GM19099 (cell line): ENCODE measurements around the gene UHMK1.

ENCODE experiments used
- POLR2A ChIP-seq: IDR thresholded peaks from 3 replicates; pipeline ENCODE4 v1.6.1; 2011; ENCODE audit warnings: low read depth; ENCODE audit not compliant: insufficient read length; ENCODE audit errors: extremely low read depth

The UHMK1 gene

GRCh38 chr1:162502077-162502476 is 4.5 kb downstream of the UHMK1 start:
- TF ChIP-seq POLR2A = no peak

DNA sequence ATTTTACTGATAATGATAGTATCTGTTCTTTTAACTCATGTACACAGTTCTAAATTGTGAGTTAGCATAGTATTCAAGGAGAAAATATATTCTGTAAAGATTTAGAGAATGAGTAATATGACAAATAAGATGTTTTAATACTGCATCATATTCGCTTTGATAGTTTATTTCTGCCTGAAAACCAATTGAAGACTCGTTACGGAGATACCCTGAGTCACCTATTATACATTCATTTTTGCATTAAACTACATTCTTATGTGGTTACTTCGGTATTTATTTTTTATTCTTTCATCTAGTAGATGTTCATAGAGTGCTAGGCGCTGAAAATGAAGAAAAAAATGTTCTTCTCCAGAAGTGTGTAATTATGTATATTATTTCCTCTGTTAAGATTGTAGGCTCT is 5.3 kb downstream of the UHMK1 start:
- no peak for TF ChIP-seq POLR2A

GRCh38 chr1:162527314-162527713 is 29.7 kb downstream of the UHMK1 start:
- no peak for TF ChIP-seq POLR2A

- TF ChIP-seq POLR2A = no peak
These were observed 32.8 kb downstream of the UHMK1 start for GRCh38 chr1:162530307-162530987.

GRCh38 chr1:162530988-162531319 is 33.3 kb downstream of the UHMK1 start:
- no peak for TF ChIP-seq POLR2A

DNA sequence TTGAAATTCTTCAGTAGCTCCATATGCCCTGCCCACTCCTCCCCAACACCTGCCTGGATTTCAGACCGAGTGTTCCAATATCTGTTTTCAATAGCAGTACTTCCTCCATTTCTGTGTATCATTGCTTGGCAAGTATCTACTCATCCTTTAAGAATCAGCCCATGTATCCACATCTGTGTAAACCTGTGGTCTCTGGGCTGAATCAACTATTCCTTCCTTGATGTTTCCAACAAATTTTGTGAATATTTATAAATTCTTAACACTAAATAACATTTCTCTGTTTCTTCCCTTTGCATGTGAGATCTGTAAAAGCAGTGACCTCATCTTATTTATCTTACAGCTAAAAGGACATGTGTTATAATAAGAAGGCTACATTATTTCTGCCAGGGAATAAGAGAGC is 37.9 kb downstream of the UHMK1 start:
- TF ChIP-seq POLR2A = no peak

DNA sequence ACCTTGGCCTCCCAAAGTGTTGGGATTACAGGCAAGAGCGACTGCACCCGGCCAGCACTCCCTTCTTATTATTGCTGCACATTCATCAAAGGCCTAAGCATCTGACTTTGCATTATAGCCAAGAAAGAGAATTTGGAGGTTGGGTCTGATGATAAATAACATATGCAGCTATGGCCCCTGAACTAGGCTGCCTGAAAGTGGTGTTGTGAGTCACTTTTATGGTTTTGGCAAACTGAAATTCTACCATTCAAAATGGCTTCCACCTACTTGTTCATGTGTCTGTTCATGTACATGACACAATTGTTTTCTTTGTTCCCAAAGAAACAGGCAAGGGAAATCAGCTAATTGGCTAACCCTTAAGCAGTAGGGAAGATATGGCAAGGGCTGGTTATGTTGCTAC is 38.9 kb downstream of the UHMK1 start:
- no peak for TF ChIP-seq POLR2A

DNA sequence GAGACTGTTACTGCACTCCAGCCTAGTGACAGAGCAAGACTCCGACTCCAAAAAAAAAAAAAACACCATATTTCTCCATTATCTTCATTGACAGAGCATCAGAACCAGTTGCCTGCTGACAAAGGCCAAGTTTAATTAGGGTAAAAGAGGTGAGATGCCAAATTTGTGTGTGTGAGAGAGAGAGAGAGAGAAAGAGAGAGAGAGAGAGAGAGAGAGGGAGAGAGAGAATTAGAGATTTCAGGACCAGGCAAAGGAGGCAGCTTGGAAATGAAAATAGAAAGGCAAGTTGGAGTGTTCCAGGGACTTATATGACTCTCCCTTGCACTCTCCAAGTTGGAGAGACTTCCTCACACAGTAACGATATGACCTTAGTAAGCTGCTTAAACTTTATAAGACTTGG is 39.6 kb downstream of the UHMK1 start:
- no peak for TF ChIP-seq POLR2A

DNA sequence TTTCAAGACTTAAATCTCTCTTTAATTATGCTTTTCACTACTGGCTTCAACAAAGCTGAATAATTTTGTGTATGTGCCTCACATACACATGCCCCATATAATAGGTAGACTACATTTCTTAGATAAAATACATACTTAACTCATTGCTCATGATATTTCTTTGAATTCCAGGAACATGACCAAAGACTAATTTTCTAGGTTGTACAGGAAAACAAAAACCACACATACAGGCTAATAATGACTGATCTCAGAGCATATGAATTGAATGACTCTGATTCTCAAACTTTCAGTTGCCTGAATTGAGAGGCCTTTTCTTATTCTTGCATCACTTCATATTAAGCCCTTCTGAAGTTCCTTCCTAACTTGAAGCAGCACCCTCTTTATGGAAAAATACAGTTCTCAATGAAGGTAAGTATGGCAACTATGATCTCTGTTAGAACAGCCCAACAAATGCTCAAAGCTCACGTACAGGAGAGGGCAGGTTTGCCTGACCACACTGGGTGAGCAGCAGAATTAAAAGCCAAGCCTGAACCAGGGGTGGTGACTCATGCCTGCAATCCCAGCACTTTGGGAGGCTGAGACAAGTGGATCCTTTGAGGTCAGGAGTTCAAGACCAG is 41.3 kb downstream of the UHMK1 start:
- no peak for TF ChIP-seq POLR2A

GRCh38 chr1:162541619-162542141 is 44.1 kb downstream of the UHMK1 start:
- no peak for TF ChIP-seq POLR2A

DNA sequence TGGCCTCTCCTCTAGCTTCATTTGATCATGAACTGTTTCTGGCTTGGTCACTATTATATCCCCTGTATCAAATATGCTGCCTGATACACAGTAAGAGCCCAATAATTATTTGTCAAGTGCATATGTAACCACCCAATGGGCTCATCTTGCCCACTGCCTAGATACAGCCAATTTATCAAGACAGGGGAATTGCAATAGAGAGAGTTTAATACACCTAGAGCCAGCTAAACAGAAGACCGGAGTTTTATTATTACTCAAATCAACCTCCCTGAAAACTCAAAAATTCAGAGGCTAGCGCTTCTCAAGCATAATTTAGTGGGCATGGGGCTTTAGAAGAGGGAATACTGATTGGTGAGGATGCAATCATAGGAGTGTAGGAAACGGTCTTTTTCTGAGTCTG is 45.6 kb downstream of the UHMK1 start:
- TF ChIP-seq POLR2A = no peak

DNA sequence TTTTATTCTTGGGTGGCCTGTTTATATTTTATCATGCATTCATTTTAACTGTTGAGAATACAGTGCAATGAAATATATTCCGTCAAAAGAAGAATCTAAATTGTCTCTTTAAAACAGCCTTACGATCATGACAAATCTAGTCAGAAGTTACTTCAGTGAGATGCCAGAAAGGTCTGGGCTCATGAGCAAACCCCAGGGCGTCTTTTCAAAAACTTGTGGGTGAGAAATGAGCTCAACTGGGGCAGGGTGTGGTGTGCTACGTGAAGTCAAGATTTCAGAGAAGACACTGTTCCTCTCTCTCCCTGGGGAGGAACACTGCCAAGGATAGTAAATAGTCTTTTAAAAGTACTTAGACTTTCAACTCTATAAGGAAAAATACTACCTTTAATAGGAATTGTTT is 50.6 kb downstream of the UHMK1 start:
- TF ChIP-seq POLR2A = no peak

DNA sequence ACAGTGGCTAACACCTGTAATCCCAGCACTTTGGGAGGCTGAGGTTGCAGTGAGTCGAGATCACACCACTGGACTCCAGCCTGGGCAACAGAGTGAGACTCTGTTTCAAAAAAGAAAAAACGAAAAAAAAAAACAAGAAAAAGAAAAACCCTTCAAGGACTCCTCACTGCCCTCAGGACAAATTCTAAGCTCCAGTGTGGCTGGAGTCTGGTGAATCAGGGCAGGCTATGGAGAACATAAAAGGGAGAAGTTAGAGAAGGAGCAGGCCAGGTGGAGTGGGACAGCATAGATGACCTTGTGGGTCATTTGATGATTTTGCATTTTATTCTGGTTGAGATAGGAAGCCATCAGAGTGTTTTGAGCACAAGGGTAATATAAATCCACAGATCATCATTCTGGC is 51.4 kb downstream of the UHMK1 start:
- no peak for TF ChIP-seq POLR2A

GRCh38 chr1:162550925-162551324 is 53.3 kb downstream of the UHMK1 start:
- TF ChIP-seq POLR2A = no peak

DNA sequence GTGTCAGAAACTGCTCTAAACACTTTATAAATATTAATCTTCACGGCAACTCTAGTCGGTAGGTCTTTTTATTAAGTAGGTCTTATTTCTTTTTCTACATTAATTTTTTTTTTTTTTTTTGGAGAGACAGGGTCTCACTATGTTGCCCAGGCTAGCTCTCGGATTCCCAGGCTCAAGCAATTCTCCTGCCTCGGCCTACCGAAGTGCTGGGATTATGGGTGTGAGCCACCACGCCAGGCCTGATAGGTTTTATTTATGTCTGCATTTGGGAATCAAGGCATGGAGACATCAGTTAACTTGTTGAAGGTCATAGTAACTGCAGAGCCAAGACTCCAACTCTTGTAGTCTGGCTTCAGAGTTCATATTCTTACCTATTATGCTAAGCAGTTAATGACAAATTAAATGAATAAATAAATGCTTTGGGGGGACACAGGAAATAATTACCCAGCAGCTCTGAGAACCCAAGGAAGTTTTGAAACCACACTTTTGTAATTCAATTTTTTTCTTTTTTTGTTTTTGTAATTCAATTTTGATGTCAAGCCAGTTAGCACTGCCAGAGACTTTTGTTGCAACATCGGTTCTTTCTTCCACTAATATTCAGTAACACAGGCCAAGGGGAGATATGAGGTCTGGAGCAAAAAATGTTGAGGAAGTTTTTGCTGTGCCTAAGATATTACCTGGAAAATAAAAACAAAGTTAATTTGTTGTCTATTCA is 54.5 kb downstream of the UHMK1 start:
- no peak for TF ChIP-seq POLR2A

DNA sequence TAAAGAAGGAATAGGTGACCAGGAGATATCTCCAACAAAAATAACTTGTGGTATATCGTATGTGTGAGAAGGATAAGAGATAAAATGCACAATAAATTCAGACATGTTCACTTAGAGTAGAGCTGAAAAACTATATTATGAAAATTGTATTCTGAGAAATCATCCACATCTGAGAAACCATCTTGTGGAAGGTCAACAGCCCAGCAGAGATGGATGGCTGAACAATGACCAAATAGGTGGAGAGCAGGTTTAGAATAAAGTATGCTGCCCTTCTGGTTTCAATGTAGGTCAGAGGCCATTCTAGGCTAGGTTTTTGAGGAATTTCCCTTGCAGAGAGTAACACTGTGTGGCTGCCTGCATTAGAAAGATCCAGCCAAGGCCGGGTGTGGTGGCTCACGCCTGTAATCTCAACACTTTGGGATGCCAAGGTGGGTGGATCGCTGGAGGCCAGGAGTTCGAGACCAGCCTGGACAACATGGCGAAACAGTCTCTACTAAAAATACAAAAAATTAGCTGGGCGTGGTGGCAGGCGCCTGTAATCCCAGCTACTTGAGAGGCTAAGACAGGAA is 55.1 kb downstream of the UHMK1 start:
- TF ChIP-seq POLR2A = no peak
